Peyer's patch (tissue), 4 donors: ENCODE measurements around the gene POLR2B.

Experiments used
- CTCF ChIP-seq, 6 experiments: fragments of 450-650 bp in 4 of 6; fragments of 200-600 bp in 2 of 6; sonication (generic) in 1 of 6; IDR thresholded peaks; one replicate each; pipeline ENCODE4 v1.5.1; 2017 to 2019; ENCODE audit warnings: antibody characterized with exemption in 6 of 6, mild to moderate bottlenecking in 3 of 6, moderate library complexity in 1 of 6
- POLR2A ChIP-seq, 2 donors: fragments of 450-650 bp; IDR thresholded peaks; one replicate each; pipeline ENCODE4 v1.5.1; 2017; ENCODE audit warnings: antibody characterized with exemption in 2 of 2, mild to moderate bottlenecking in 2 of 2, moderate library complexity in 2 of 2

GRCh38 chr4:56999751-57000150 is 21.1 kb downstream of the POLR2B start:
- TF ChIP-seq POLR2A (IDR thresholded peaks at IDR 0.05) = no peak
- TF ChIP-seq CTCF (IDR thresholded peaks at IDR 0.05) = no peak
